ENCODE data around the gene ZNF444. TPM values are rescaled to one million over a fixed set of nuclear protein-coding genes. Genes with fewer than 3 reads are reported as not detected.

ZNF444 gene
- total RNA-seq, 1 experiment from 2014 or later = 40.0 TPM

GRCh38 chr19:56161534-56161933, 20.4 kb downstream of the ZNF444 start:
- no TSS peak for BruUV-seq (replicated peaks)
- DNase-seq (no peak), ATAC-seq (no peak)
- no peak overlapping the region for H3K4me3 ChIP-seq (ENCODE audit: low read length)
- no peaks in the 10 kb centered on the region for H4K20me1 ChIP-seq (ENCODE audit: low read length)
- CTCF ChIA-PET = no interaction called here
- no peak overlapping the region for H3K9ac ChIP-seq (ENCODE audit: low read length)
- intact Hi-C loops (cut with micrococcal nuclease) = no loop called here
- POLR2A ChIA-PET (ENCODE audit: unreplicated experiment) = no interaction called here
- H3K27me3 ChIP-seq (ENCODE audit: low read length) = no peaks in the 10 kb centered on the region
- no peak overlapping the region for H2AFZ ChIP-seq (ENCODE audit: low read length)
- no peaks in the 10 kb centered on the region for H3K9me3 ChIP-seq (ENCODE audit: low read length)
- H3K36me3 ChIP-seq (ENCODE audit: low read depth, low read length) = peaks cover 11% of the 10 kb centered on the region
- TF ChIP-seq EZH2 (IDR thresholded peaks at IDR 0.05; ENCODE audit: low read length, unreplicated experiment) = no peak
- TF ChIP-seq CTCF (conservative IDR thresholded peaks at IDR 0.05; ENCODE audit: low read depth, low read length) = no peak
- no peak for TF ChIP-seq EZH2phosphoT487 (IDR thresholded peaks at IDR 0.05; ENCODE audit: borderline replicate concordance, low read length)
- no peaks in the 10 kb centered on the region; the same call in 1 of the 2 replicates for H3K4me1 ChIP-seq (ENCODE audit: insufficient read depth, low read length)
- no peaks in the 10 kb centered on the region for H3F3A ChIP-seq (ENCODE audit: low read length, unreplicated experiment)
- H3K4me2 ChIP-seq (ENCODE audit: low read length) = no peak overlapping the region
- no peaks in the 10 kb centered on the region for H3K79me2 ChIP-seq (ENCODE audit: low read length)
- no peak overlapping the region for H3K27ac ChIP-seq (ENCODE audit: low read length)
- H3K9me2 ChIP-seq (replicated peaks; ENCODE audit: low read length) = no peaks in the 10 kb centered on the region

- ATAC-seq (peak; percentile 83), DNase-seq (peak; percentile 15)
Observed at GRCh38 chr19:56162258-56162657, 21.2 kb downstream of the ZNF444 start.

GRCh38 chr19:56163097-56163496, 22.0 kb downstream of the ZNF444 start:
- Histone ChIP-seq H3K4me2 (ENCODE audit: low read length) (no peak overlapping the region), H3K27ac (ENCODE audit: low read length) (no peak overlapping the region), H3K79me2 (ENCODE audit: low read length) (no peaks in the 10 kb centered on the region), H3K27me3 (ENCODE audit: low read length) (no peaks in the 10 kb centered on the region), H3K9me3 (ENCODE audit: low read length) (no peaks in the 10 kb centered on the region), H4K20me1 (ENCODE audit: low read length) (no peaks in the 10 kb centered on the region), H2AFZ (ENCODE audit: low read length) (no peak overlapping the region), H3K9me2 (replicated peaks; ENCODE audit: low read length) (no peaks in the 10 kb centered on the region), H3F3A (ENCODE audit: low read length, unreplicated experiment) (no peaks in the 10 kb centered on the region), H3K36me3 (ENCODE audit: low read depth, low read length) (peaks cover 8% of the 10 kb centered on the region), H3K9ac (ENCODE audit: low read length) (no peak overlapping the region), H3K4me3 (ENCODE audit: low read length) (no peak overlapping the region), H3K4me1 (ENCODE audit: insufficient read depth, low read length) (no peaks in the 10 kb centered on the region; the same call in 1 of the 2 replicates)
- TF ChIP-seq EZH2phosphoT487 (IDR thresholded peaks at IDR 0.05; ENCODE audit: borderline replicate concordance, low read length) = no peak
- no peak for TF ChIP-seq CTCF (conservative IDR thresholded peaks at IDR 0.05; ENCODE audit: low read depth, low read length)
- TF ChIP-seq EZH2 (IDR thresholded peaks at IDR 0.05; ENCODE audit: low read length, unreplicated experiment) = no peak
- DNase-seq = no peak
- POLR2A ChIA-PET (ENCODE audit: unreplicated experiment) = no interaction called here
- no peak for ATAC-seq
- CTCF ChIA-PET = no interaction called here
- BruUV-seq (replicated peaks) = no TSS peak
- intact Hi-C loops (cut with micrococcal nuclease) = no loop called here

More at GRCh38 chr19:56162258-56162657, 21.2 kb downstream of the ZNF444 start:
- H3K9ac ChIP-seq (ENCODE audit: low read length) = no peak overlapping the region
- H3K9me2 ChIP-seq (replicated peaks; ENCODE audit: low read length) = no peaks in the 10 kb centered on the region
- ChIA-PET POLR2A (ENCODE audit: unreplicated experiment) (no interaction called here), CTCF (no interaction called here)
- H3K36me3 ChIP-seq (ENCODE audit: low read depth, low read length) = peaks cover 11% of the 10 kb centered on the region
- TSS peak; percentile 16 for BruUV-seq (replicated peaks)
- no peaks in the 10 kb centered on the region for H3K9me3 ChIP-seq (ENCODE audit: low read length)
- H3K4me3 ChIP-seq (ENCODE audit: low read length) = no peak overlapping the region
- no peaks in the 10 kb centered on the region for H4K20me1 ChIP-seq (ENCODE audit: low read length)
- no peaks in the 10 kb centered on the region; the same call in 1 of the 2 replicates for H3K4me1 ChIP-seq (ENCODE audit: insufficient read depth, low read length)
- no peaks in the 10 kb centered on the region for H3F3A ChIP-seq (ENCODE audit: low read length, unreplicated experiment)
- H3K27me3 ChIP-seq (ENCODE audit: low read length) = no peaks in the 10 kb centered on the region
- no peak overlapping the region for H2AFZ ChIP-seq (ENCODE audit: low read length)
- TF ChIP-seq EZH2phosphoT487 (IDR thresholded peaks at IDR 0.05; ENCODE audit: borderline replicate concordance, low read length) = no peak
- no peak for TF ChIP-seq CTCF (conservative IDR thresholded peaks at IDR 0.05; ENCODE audit: low read depth, low read length)
- no peak overlapping the region for H3K27ac ChIP-seq (ENCODE audit: low read length)
- no peaks in the 10 kb centered on the region for H3K79me2 ChIP-seq (ENCODE audit: low read length)
- intact Hi-C loops (cut with micrococcal nuclease) = no loop called here
- H3K4me2 ChIP-seq (ENCODE audit: low read length) = no peak overlapping the region
